K562 (cell line): ENCODE measurements around the gene SYTL4. TPM values are rescaled to one million over a fixed set of nuclear protein-coding genes. Genes with fewer than 3 reads are reported as not detected.

ENCODE experiments used
- ATF1 ChIP-seq, 2 experiments: fragments of 450-650 bp in 1 of 2; IDR thresholded peaks; 2 replicates each; pipeline ENCODE4 v1.6.1; 2016; ENCODE audit warnings: missing compliant biosample characterization in 1 of 2, missing genetic modification characterization in 1 of 2
- MGA ChIP-seq: fragments of 450-650 bp; IDR thresholded peaks from 2 replicates; pipeline ENCODE4 v1.6.1; 2016; ENCODE audit warnings: mild to moderate bottlenecking, moderate library complexity
- polyA plus RNA-seq, 8 experiments: library from polyadenylated mRNA; depleted of rRNA in 4 of 8; stranded (reverse) in 5 of 8; unstranded in 3 of 8; fragments of >200 nt; fragmentation: Nextera tagmentation in 2 of 8; fragmentation: Illumina TruSeq in 1 of 8; extraction: Ambion mirVana in 2 of 8; extraction: Trizol in 1 of 8; gene quantifications; 2 replicates each; pipeline versions ENCODE4 v1.2.1 to v1.2.3, GENCODE V29; 2011 to 2014; ENCODE audit warnings: inconsistent platforms in 1 of 8, missing spikeins in 1 of 8
- total RNA-seq, 7 experiments: library from RNA; depleted of rRNA in 6 of 7; stranded (reverse); fragments of >200 nt in 6 of 7; fragmentation: Illumina TruSeq in 2 of 7; extraction: Trizol in 2 of 7; gene quantifications; 2 replicates each; pipeline versions ENCODE4 v1.2.1 to v1.2.3, GENCODE V29; 2011 to 2021; ENCODE audit warnings: low replicate concordance in 1 of 7

SYTL4 gene
- total and polyA plus RNA-seq, 9 of the 15 experiments (the other 6 are each of a cell fraction or from before 2014, with no cell fraction given): 0.65 to 9.0 (median 1.5) TPM

DNA sequence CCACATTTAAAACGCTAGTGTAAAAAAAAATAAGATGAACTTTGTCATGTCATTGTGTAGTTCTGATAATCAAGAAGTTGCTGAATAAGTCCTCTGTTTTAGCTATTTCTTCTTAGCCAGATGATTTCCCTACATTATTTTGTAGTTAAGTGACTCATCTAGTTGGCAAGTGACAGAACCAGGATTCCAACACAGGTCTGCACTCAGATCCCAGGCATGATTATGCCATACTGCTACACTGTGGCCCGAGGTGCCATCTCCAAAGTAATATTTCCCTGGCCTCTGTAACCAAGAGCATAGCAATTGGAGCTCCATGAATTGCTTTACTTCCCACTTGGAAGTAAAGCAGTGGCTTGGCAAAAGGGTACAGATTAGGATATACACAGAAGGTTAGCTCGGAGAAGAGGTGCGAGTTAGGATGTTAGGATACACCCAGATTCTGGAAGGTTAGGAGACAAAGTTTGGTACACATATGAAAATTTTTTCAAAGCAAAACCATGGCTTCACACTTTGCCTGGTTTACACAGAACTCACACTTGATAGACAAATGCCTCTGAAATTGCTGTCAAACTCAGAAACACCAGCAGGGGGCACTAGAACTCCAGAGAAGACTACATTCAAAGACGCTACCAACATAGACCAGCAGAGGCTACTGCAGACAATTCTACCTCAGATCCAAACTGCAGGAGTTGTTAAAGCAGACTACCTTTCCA is 46.5 kb downstream of the SYTL4 start (continued):
- no peak for TF ChIP-seq MGA
- no peak for TF ChIP-seq ATF1 (CRISPR knock-in tag; IDR thresholded peaks at IDR 0.05)
- TF ChIP-seq ATF1 (tag; IDR thresholded peaks at IDR 0.05): no peak
